H1 (cell line): ENCODE data around the gene ADO. TPM values are rescaled to one million over a fixed set of nuclear protein-coding genes. Genes with fewer than 3 reads are reported as not detected.

Experiments used
- CTCF ChIA-PET: fragments of 300-600 bp; sonication (Branson Sonifier 250); formaldehyde crosslinking; loops from one replicate; lab custom pipeline; 2021; ENCODE audit not compliant: partially characterized antibody; lab: Charles Lee
- POLR2A ChIA-PET: fragments of 300-600 bp; sonication (Branson Sonifier 250); formaldehyde crosslinking; loops from one replicate; lab custom pipeline; 2021; ENCODE audit warnings: inconsistent platforms; ENCODE audit not compliant: partially characterized antibody; lab: Charles Lee
- DNase-seq, 2 experiments: peaks; one replicate each; pipeline versions ENCODE4 v3.0.0 to v3.0.0-alpha.2; 2010 to 2022; ENCODE audit warnings: low spot score in 2 of 2, low read depth in 1 of 2, mixed read lengths in 1 of 2
- FAIRE-seq: peaks from 2 replicates; lab custom pipeline; 2011; peaks lifted over from hg19 to GRCh38; lab: Jason Lieb, UNC
- H2AFZ ChIP-seq: 2 replicates; pipeline ENCODE4 v1.8.1; 2012; ENCODE audit warnings: low read length, inconsistent platforms
- H2AK5ac ChIP-seq: 2 replicates; pipeline ENCODE4 v1.6.1; 2013; ENCODE audit warnings: low read depth, low read length
- H2BK120ac ChIP-seq: replicated peaks from 2 replicates; pipeline ENCODE3; 2013; ENCODE audit warnings: low read depth, low read length, inconsistent platforms
- H2BK12ac ChIP-seq: 2 replicates; pipeline ENCODE4 v1.6.1; 2013; ENCODE audit warnings: low read depth, low read length
- H2BK15ac ChIP-seq: 2 replicates; pipeline ENCODE4 v1.6.1; 2013; ENCODE audit warnings: low read length
- H2BK20ac ChIP-seq: 2 replicates; pipeline ENCODE4 v1.6.1; 2013; ENCODE audit warnings: low read length
- H2BK5ac ChIP-seq: 2 replicates; pipeline ENCODE4 v1.6.1; 2013; ENCODE audit warnings: low read depth, low read length
- H3K14ac ChIP-seq: 2 replicates; pipeline ENCODE4 v1.6.1; 2013; ENCODE audit warnings: inconsistent platforms; ENCODE audit not compliant: insufficient read length
- H3K18ac ChIP-seq: 2 replicates; pipeline ENCODE4 v1.6.1; 2013; ENCODE audit warnings: low read length; ENCODE audit errors: extremely low read depth
- H3K23ac ChIP-seq: 2 replicates; pipeline ENCODE4 v1.6.1; 2013; ENCODE audit warnings: inconsistent platforms; ENCODE audit not compliant: insufficient read length
- H3K23me2 ChIP-seq: 2 replicates; pipeline ENCODE4 v1.6.1; 2013; ENCODE audit warnings: low read depth, low read length
- H3K27ac ChIP-seq: 2 replicates; pipeline ENCODE4 v1.6.1; 2011; ENCODE audit warnings: low read depth, low read length, inconsistent platforms
- H3K27me3 ChIP-seq, 4 experiments: replicated peaks in 1 of 4; 1 replicate in 1 of 4; 2 replicates in 3 of 4; pipeline versions ENCODE4 v1.6.1 to v1.8.1; 2011 to 2013; ENCODE audit warnings: low read length in 3 of 4, mild to moderate bottlenecking in 3 of 4, inconsistent platforms in 2 of 4, mixed read lengths in 2 of 4, moderate library complexity in 1 of 4; ENCODE audit not compliant: control insufficient read depth in 3 of 4, insufficient read depth in 3 of 4; ENCODE audit errors: extremely low read depth in 1 of 4
- H3K36me3 ChIP-seq, 4 experiments: 2 replicates each; pipeline versions ENCODE4 v1.6.1 to v1.8.1; 2011 to 2013; ENCODE audit warnings: mild to moderate bottlenecking in 4 of 4, low read length in 3 of 4, moderate library complexity in 2 of 4, control low read depth in 1 of 4, inconsistent platforms in 1 of 4; ENCODE audit not compliant: insufficient read depth in 4 of 4, control insufficient read depth in 2 of 4
- H3K4ac ChIP-seq: replicated peaks from 2 replicates; pipeline ENCODE3; 2013; ENCODE audit warnings: low read length, low read depth, mixed read lengths, inconsistent platforms; ENCODE audit not compliant: insufficient read length
- H3K4me1 ChIP-seq, 4 experiments: replicated peaks in 1 of 4; 1 replicate in 1 of 4; 2 replicates in 3 of 4; pipeline versions ENCODE4 v1.6.1 to v1.8.1; 2011 to 2013; ENCODE audit warnings: low read length in 3 of 4, inconsistent platforms in 2 of 4, mixed read lengths in 1 of 4; ENCODE audit not compliant: insufficient read depth in 4 of 4, control insufficient read depth in 3 of 4
- H3K4me2 ChIP-seq, 2 experiments: 2 replicates each; pipeline versions ENCODE4 v1.6.1 to v1.8.1; 2011 to 2013; ENCODE audit warnings: low read depth in 2 of 2, low read length in 2 of 2, control low read depth in 1 of 2, inconsistent platforms in 1 of 2, mild to moderate bottlenecking in 1 of 2; ENCODE audit not compliant: insufficient read depth in 1 of 2
- H3K4me3 ChIP-seq, 4 experiments: fragments of 200-600, 300-600 bp in 1 of 4; sonication (generic), shearing (Covaris generic), sonication (Bioruptor Twin) in 1 of 4; 2 replicates each; pipeline versions ENCODE4 v1.5.1 to v1.8.1; 2011 to 2016; ENCODE audit warnings: low read length in 4 of 4, low read depth in 3 of 4, control low read depth in 2 of 4, inconsistent platforms in 2 of 4, mild to moderate bottlenecking in 2 of 4, mixed read lengths in 1 of 4, moderate library complexity in 1 of 4; ENCODE audit not compliant: insufficient read depth in 2 of 4; ENCODE audit errors: extremely low read depth in 1 of 4
- H3K56ac ChIP-seq: replicated peaks from 2 replicates; pipeline ENCODE3; 2013; ENCODE audit warnings: low read depth, mild to moderate bottlenecking, mixed read lengths, low read length, inconsistent platforms; ENCODE audit not compliant: insufficient read length
- H3K79me1 ChIP-seq: 2 replicates; pipeline ENCODE4 v1.6.1; 2013; ENCODE audit warnings: low read depth, low read length, control low read depth
- H3K79me2 ChIP-seq, 2 experiments: 2 replicates each; pipeline versions ENCODE4 v1.6.1 to v1.8.1; 2012 to 2013; ENCODE audit warnings: low read length in 2 of 2, mild to moderate bottlenecking in 2 of 2, inconsistent platforms in 1 of 2; ENCODE audit not compliant: insufficient read depth in 2 of 2, control insufficient read depth in 1 of 2
- H3K9ac ChIP-seq, 4 experiments: replicated peaks in 1 of 4; 1 replicate in 1 of 4; 2 replicates in 3 of 4; pipeline versions ENCODE4 v1.6.1 to v1.8.1; 2011 to 2013; ENCODE audit warnings: low read depth in 3 of 4, low read length in 3 of 4, control low read depth in 2 of 4, mild to moderate bottlenecking in 2 of 4, moderate library complexity in 2 of 4, inconsistent platforms in 1 of 4; ENCODE audit errors: extremely low read depth in 1 of 4
- H3K9me3 ChIP-seq, 2 experiments: 2 replicates each; pipeline versions ENCODE4 v1.6.1 to v1.8.1; 2012 to 2013; ENCODE audit warnings: mild to moderate bottlenecking in 2 of 2, moderate library complexity in 2 of 2, control low read depth in 1 of 2, inconsistent platforms in 1 of 2, low read depth in 1 of 2, low read length in 1 of 2, mixed read lengths in 1 of 2; ENCODE audit not compliant: insufficient read depth in 2 of 2
- H4K20me1 ChIP-seq, 2 experiments: replicated peaks in 1 of 2; 2 replicates each; pipeline versions ENCODE3 to v1.8.1; 2011 to 2013; ENCODE audit warnings: inconsistent platforms in 2 of 2, low read length in 2 of 2, mild to moderate bottlenecking in 1 of 2; ENCODE audit not compliant: insufficient read depth in 2 of 2, control insufficient read depth in 1 of 2
- H4K5ac ChIP-seq: 2 replicates; pipeline ENCODE4 v1.6.1; 2013; ENCODE audit warnings: low read length, low read depth, mixed read lengths, inconsistent platforms; ENCODE audit not compliant: insufficient read length
- H4K8ac ChIP-seq: 2 replicates; pipeline ENCODE4 v1.8.0; 2013; ENCODE audit warnings: mild to moderate bottlenecking, moderate library complexity, low read length, inconsistent platforms; ENCODE audit not compliant: insufficient read depth; ENCODE audit errors: extremely low read depth
- H4K91ac ChIP-seq: replicated peaks from 2 replicates; pipeline ENCODE3; 2013; ENCODE audit warnings: low read length, mixed read lengths, inconsistent platforms; ENCODE audit not compliant: insufficient read length
- BACH1 ChIP-seq: IDR thresholded peaks from 2 replicates; pipeline ENCODE4 v1.6.1; 2012; ENCODE audit warnings: low read length, improper control_type of control experiment
- CBX5 ChIP-seq: fragments of 300-800, 300-1000 bp; sonication (generic); IDR thresholded peaks from 2 replicates; pipeline ENCODE4 v1.7.1; 2016; ENCODE audit warnings: antibody characterized with exemption, low read length, low read depth
- CREB1 ChIP-seq: IDR thresholded peaks from 2 replicates; pipeline ENCODE4 v1.6.1; 2012; ENCODE audit warnings: inconsistent platforms
- GABPA ChIP-seq: IDR thresholded peaks from 2 replicates; pipeline ENCODE4 v1.6.1; 2011; ENCODE audit warnings: mild to moderate bottlenecking, low read length, moderate library complexity, borderline replicate concordance; ENCODE audit not compliant: insufficient read depth
- JUND ChIP-seq: IDR thresholded peaks from 2 replicates; pipeline ENCODE4 v1.6.1; 2011; ENCODE audit warnings: mild to moderate bottlenecking, improper control_type of control experiment, low read length
- RAD21 ChIP-seq, 2 experiments: IDR thresholded peaks in 1 of 2; conservative IDR thresholded peaks in 1 of 2; 2 replicates each; pipeline ENCODE4 v1.6.1; 2011; ENCODE audit warnings: low read depth in 2 of 2, low read length in 2 of 2, improper control_type of control experiment in 1 of 2, inconsistent platforms in 1 of 2, mild to moderate bottlenecking in 1 of 2, moderate library complexity in 1 of 2
- RBBP5 ChIP-seq: IDR thresholded peaks from 2 replicates; pipeline ENCODE4 v1.7.1; 2012; ENCODE audit warnings: low read depth, mild to moderate bottlenecking, inconsistent platforms, low read length, moderate library complexity, borderline replicate concordance
- WGBS, 2 experiments: shearing (Covaris generic) in 1 of 2; methylation state at CpG; one replicate each; pipeline versions ENCODE4 v1.1.6 to v1.1.7; 2013 to 2015; ENCODE audit warnings: low lambda C conversion rate in 2 of 2, mixed read lengths in 2 of 2, inconsistent platforms in 1 of 2, low coverage in 1 of 2, missing lambda C conversion rate in 1 of 2; ENCODE audit not compliant: insufficient replicate concordance in 2 of 2, insufficient coverage in 1 of 2, insufficient read length in 1 of 2; ENCODE audit errors: extremely low coverage in 1 of 2, missing lambda C conversion rate in 1 of 2; 5-methylcytosine and 5-hydroxymethylcytosine counted together
- polyA plus RNA-seq, 7 experiments: library from polyadenylated mRNA; depleted of rRNA in 3 of 7; stranded (reverse) in 5 of 7; unstranded in 2 of 7; fragments of >200 nt in 5 of 7; fragments of 200-250 nt in 2 of 7; gene quantifications; 1 replicate in 5 of 7; 2 replicates in 1 of 7; 4 replicates in 1 of 7; pipeline versions ENCODE4 v1.2.1 to v1.2.3, GENCODE V29; 2011 to 2013; ENCODE audit warnings: missing spikeins in 2 of 7, mixed read lengths in 2 of 7
- total RNA-seq: library from RNA; stranded (reverse); fragmentation: NEBNext Ultra II Directional; extraction: Animal tissue kit (Norgen Biotek cat#: 25700); gene quantifications from 2 replicates; pipeline ENCODE4 v1.2.1, GENCODE V29; 2021

Gene ADO
- total and polyA plus RNA-seq, 2 of the 8 experiments (the other 6 are each of a cell fraction or from before 2014, with no cell fraction given) = 18.7 to 27.9 TPM

DNA sequence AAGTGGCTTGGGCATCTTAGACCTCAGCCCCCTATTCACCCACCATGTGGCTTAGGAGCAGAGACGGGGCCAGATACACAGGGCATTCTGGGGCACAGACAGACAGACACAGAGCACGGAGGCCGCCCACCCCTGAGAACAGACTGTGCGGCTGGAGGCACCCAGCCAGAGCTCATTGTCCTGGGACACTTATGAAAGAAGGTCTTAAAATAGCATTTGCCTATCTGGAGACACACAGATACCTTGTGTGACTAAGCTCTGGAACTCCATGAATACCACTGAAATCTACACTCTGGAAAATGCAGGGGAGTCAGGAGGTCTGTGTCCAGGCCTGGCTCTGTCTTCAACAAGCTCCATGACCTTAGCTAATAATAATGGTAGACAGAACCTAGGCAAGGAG, 41.4 kb upstream of the ADO start:
- DNase-seq = no peak
- no peaks in the 10 kb centered on the region for H3K23me2 ChIP-seq
- no peak for TF ChIP-seq RAD21 (IDR thresholded peaks at IDR 0.05 in 1 of 2, conservative IDR thresholded peaks at IDR 0.05 in 1 of 2; ENCODE audit: low read depth in 2 of 2, low read length in 2 of 2)
- no peak for TF ChIP-seq JUND
- no peak for TF ChIP-seq CBX5
- no peak for TF ChIP-seq RBBP5
- TF ChIP-seq GABPA = no peak
- TF ChIP-seq CREB1 = no peak
- no peak for TF ChIP-seq BACH1
- TF ChIP-seq, all 59 proteins: peak for 0
- H3K27ac ChIP-seq = no peak overlapping the region
- H3K79me1 ChIP-seq = no peaks in the 10 kb centered on the region
- no peak overlapping the region for H4K5ac ChIP-seq
- H3K23ac ChIP-seq = no peak overlapping the region
- H3K18ac ChIP-seq = no peak overlapping the region
- CTCF ChIA-PET = no interaction called here
- H2BK5ac ChIP-seq = no peak overlapping the region
- H4K8ac ChIP-seq = no peak overlapping the region
- no peak overlapping the region for H2BK20ac ChIP-seq
- no peak overlapping the region for H2BK120ac ChIP-seq
- H3K14ac ChIP-seq = no peak overlapping the region
- no peaks in the 10 kb centered on the region for H3K4me1 ChIP-seq
- H3K56ac ChIP-seq = no peak overlapping the region
- FAIRE-seq = no peak
- no peaks in the 10 kb centered on the region for H3K36me3 ChIP-seq
- no peaks in the 10 kb centered on the region for H4K20me1 ChIP-seq
- no peak overlapping the region for H3K4ac ChIP-seq
- H3K4me3 ChIP-seq = no peak overlapping the region
- no peak overlapping the region for H3K9ac ChIP-seq
- H3K79me2 ChIP-seq = no peaks in the 10 kb centered on the region
- 0 out of 2 replicates have a peak overlapping the region, but pooled peaks have one; percentile 29 for H2BK15ac ChIP-seq
- H3K4me2 ChIP-seq = no peak overlapping the region
- H3K9me3 ChIP-seq = no peaks in the 10 kb centered on the region
- H3K27me3 ChIP-seq = no peaks in the 10 kb centered on the region
- no peak overlapping the region for H2AK5ac ChIP-seq
- POLR2A ChIA-PET = no interaction called here
- H4K91ac ChIP-seq = no peak overlapping the region
- 92% methylated on average over 4 of the region's 4 CpGs; no CpG with 5 or more reads in 1 of the 2 experiments for WGBS, 2 experiments
- no peak overlapping the region for H2AFZ ChIP-seq
- no peak overlapping the region for H2BK12ac ChIP-seq
